Fibroblast of lung (primary cell): ENCODE results near the gene TATDN3. TPM values are rescaled to one million over a fixed set of nuclear protein-coding genes. Genes with fewer than 3 reads are reported as not detected.

ENCODE experiments used
- DNase-seq, 2 donors: peaks; one replicate each; pipeline versions ENCODE4 v3.0.0 to v3.0.0-alpha.2; 2010; ENCODE audit warnings: low read depth in 2 of 2
- H2AFZ ChIP-seq: 2 replicates; pipeline ENCODE4 v1.5.1; 2012; ENCODE audit warnings: low read length, control low read depth, inconsistent platforms
- H3K27ac ChIP-seq: 2 replicates; pipeline ENCODE4 v1.5.1; 2011; ENCODE audit warnings: low read length, control low read depth; ENCODE audit not compliant: insufficient read depth
- H3K27me3 ChIP-seq: 2 replicates; pipeline ENCODE4 v1.5.1; 2011; ENCODE audit warnings: mild to moderate bottlenecking, low read length; ENCODE audit not compliant: control insufficient read depth, insufficient read depth
- H3K36me3 ChIP-seq: 2 replicates; pipeline ENCODE4 v1.5.1; 2011; ENCODE audit warnings: low read length; ENCODE audit not compliant: control insufficient read depth, insufficient read depth
- H3K4me1 ChIP-seq: 2 replicates; pipeline ENCODE4 v1.5.1; 2011; ENCODE audit warnings: low read length; ENCODE audit not compliant: control insufficient read depth, insufficient read depth; ENCODE audit errors: extremely low read depth
- H3K4me2 ChIP-seq: 2 replicates; pipeline ENCODE4 v1.5.1; 2011; ENCODE audit warnings: low read length, control low read depth; ENCODE audit not compliant: insufficient read depth; ENCODE audit errors: extremely low read depth
- H3K4me3 ChIP-seq, 4 experiments: fragments of 200-600 bp in 1 of 4; sonication (generic) in 1 of 4; replicated peaks in 1 of 4; 2 replicates each; pipeline ENCODE4 v1.5.1; 2011 to 2016; ENCODE audit warnings: low read length in 4 of 4, low read depth in 3 of 4, mild to moderate bottlenecking in 3 of 4, control low read depth in 2 of 4, inconsistent platforms in 1 of 4, mixed read lengths in 1 of 4; ENCODE audit not compliant: insufficient read depth in 1 of 4; ENCODE audit errors: control extremely low read depth in 1 of 4
- H3K79me2 ChIP-seq: 2 replicates; pipeline ENCODE4 v1.5.1; 2012; ENCODE audit warnings: mild to moderate bottlenecking, low read length, inconsistent platforms; ENCODE audit not compliant: control insufficient read depth, insufficient read depth
- H3K9ac ChIP-seq: 2 replicates; pipeline ENCODE4 v1.5.1; 2011; ENCODE audit warnings: mild to moderate bottlenecking, low read length, control low read depth; ENCODE audit not compliant: insufficient read depth
- H3K9me3 ChIP-seq: 2 replicates; pipeline ENCODE4 v1.5.1; 2012; ENCODE audit warnings: low read depth, low read length; ENCODE audit not compliant: control insufficient read depth, insufficient read depth
- H4K20me1 ChIP-seq: 2 replicates; pipeline ENCODE4 v1.5.1; 2011; ENCODE audit warnings: low read length; ENCODE audit not compliant: control insufficient read depth, insufficient read depth; ENCODE audit errors: extremely low read depth
- EZH2 ChIP-seq: IDR thresholded peaks from 2 replicates; pipeline ENCODE4 v1.5.1; 2012; ENCODE audit warnings: low read length, control low read depth, mild to moderate bottlenecking; ENCODE audit errors: missing control alignments
- polyA minus RNA-seq: library from RNA; depleted of rRNA, polyadenylated mRNA; stranded (reverse); fragments of >200 nt; gene quantifications from 2 replicates; pipeline ENCODE4 v1.2.3, GENCODE V29; 2011; ENCODE audit warnings: low replicate concordance
- polyA plus RNA-seq, 2 donors: library from polyadenylated mRNA; depleted of rRNA in 1 of 2; stranded (reverse) in 1 of 2; unstranded in 1 of 2; fragments of >200 nt; gene quantifications; 2 replicates each; pipeline ENCODE4 v1.2.1, GENCODE V29; 2011 to 2012; ENCODE audit warnings: missing spikeins in 1 of 2
- total RNA-seq: library from RNA; depleted of rRNA; stranded (reverse); fragments of >200 nt; gene quantifications from 2 replicates; pipeline ENCODE4 v1.2.1, GENCODE V29; 2014
- TF ChIP-seq, protein P1 (sequence below), 2 donors: IDR thresholded peaks in 1 of 2; conservative IDR thresholded peaks in 1 of 2; 1 replicate in 1 of 2; 2 replicates in 1 of 2; pipeline ENCODE4 v1.5.1; 2011 to 2012; ENCODE audit warnings: low read length in 2 of 2, control low read depth in 1 of 2, inconsistent platforms in 1 of 2, low read depth in 1 of 2, mild to moderate bottlenecking in 1 of 2

The TATDN3 gene, protein sequence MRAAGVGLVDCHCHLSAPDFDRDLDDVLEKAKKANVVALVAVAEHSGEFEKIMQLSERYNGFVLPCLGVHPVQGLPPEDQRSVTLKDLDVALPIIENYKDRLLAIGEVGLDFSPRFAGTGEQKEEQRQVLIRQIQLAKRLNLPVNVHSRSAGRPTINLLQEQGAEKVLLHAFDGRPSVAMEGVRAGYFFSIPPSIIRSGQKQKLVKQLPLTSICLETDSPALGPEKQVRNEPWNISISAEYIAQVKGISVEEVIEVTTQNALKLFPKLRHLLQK
- total RNA-seq = 15.4 and 22.5 TPM in 2 replicates
- polyA plus RNA-seq = 13.5 and 17.6 TPM in 2 replicates
- 11.0 and 13.5 TPM in 2 replicates for polyA plus RNA-seq (2012)
- polyA minus RNA-seq = 2.8 and 3.5 TPM in 2 replicates

- H3K27me3 ChIP-seq = no peaks in the 10 kb centered on the region
- H3K36me3 ChIP-seq = no peaks in the 10 kb centered on the region
- H3K4me2 ChIP-seq = peak within 1 kb of the TSS; percentile 96
- H3K79me2 ChIP-seq = peaks cover 7% of the 10 kb centered on the region
- peak within 1 kb of the TSS; percentile 89 for H3K9ac ChIP-seq
- no peaks in the 10 kb centered on the region for H3K9me3 ChIP-seq
- H4K20me1 ChIP-seq = no peaks in the 10 kb centered on the region
- peak within 1 kb of the TSS; percentile 72 to 100 (median 98) for H3K4me3 ChIP-seq
- peaks cover 6% of the 10 kb centered on the region for H3K4me1 ChIP-seq
- H2AFZ ChIP-seq = peak within 1 kb of the TSS; percentile 97
- TF ChIP-seq, protein P1, sequence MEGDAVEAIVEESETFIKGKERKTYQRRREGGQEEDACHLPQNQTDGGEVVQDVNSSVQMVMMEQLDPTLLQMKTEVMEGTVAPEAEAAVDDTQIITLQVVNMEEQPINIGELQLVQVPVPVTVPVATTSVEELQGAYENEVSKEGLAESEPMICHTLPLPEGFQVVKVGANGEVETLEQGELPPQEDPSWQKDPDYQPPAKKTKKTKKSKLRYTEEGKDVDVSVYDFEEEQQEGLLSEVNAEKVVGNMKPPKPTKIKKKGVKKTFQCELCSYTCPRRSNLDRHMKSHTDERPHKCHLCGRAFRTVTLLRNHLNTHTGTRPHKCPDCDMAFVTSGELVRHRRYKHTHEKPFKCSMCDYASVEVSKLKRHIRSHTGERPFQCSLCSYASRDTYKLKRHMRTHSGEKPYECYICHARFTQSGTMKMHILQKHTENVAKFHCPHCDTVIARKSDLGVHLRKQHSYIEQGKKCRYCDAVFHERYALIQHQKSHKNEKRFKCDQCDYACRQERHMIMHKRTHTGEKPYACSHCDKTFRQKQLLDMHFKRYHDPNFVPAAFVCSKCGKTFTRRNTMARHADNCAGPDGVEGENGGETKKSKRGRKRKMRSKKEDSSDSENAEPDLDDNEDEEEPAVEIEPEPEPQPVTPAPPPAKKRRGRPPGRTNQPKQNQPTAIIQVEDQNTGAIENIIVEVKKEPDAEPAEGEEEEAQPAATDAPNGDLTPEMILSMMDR (conservative IDR thresholded peaks at IDR 0.05 in 1 of 2, IDR thresholded peaks at IDR 0.05 in 1 of 2; ENCODE audit: low read depth in 1 of 2, low read length in 2 of 2) = no peak
- no peak for TF ChIP-seq EZH2
- peak within 1 kb of the TSS; percentile 93 for H3K27ac ChIP-seq
- peak; percentile 92 to 93 for DNase-seq
These were observed at the start of gene TATDN3, which contains the start of gene NSL1 for GRCh38 chr1:212791676-212792395. TATDN3 (plus strand) TSS chr1:212791894; CDS start chr1:212791922, 28 bp downstream. NSL1 (minus strand) TSS chr1:212791777; CDS start chr1:212791763, 14 bp downstream.

DNA sequence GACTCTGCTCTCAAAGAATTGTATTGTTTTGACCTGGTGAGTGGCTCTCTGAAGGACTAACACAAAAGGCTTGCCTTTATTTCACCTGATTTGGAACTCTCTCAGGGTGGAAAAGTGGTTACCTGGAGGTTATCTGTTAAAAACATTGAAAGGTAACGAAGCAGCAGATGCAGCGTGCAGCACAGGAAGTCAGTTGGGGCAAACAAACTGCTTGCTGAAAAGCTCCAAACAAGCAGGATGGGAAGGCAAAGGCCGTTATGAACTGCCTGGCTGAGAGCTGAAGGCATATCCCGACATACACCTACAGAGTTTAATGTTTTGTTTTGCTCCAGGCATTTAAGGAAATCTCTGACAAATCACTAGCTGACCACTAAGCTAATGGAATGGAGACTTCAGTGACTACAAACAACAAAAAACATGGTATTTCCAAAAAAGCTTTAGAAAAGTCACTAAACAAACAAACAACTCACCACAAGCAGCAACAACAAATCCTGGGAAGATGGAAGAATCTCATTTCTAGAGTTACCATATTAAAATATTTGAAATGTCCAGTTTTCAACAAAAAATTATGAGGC, 47.7 kb upstream of the TATDN3 start:
- Histone ChIP-seq H3K36me3 (no peaks in the 10 kb centered on the region), H3K4me1 (no peaks in the 10 kb centered on the region), H3K27me3 (no peaks in the 10 kb centered on the region), H3K27ac (no peak overlapping the region), H4K20me1 (no peaks in the 10 kb centered on the region), H3K4me2 (no peak overlapping the region), H3K9ac (no peak overlapping the region), H3K4me3 (no peak overlapping the region), H3K9me3 (no peaks in the 10 kb centered on the region), H2AFZ (no peak overlapping the region), H3K79me2 (no peaks in the 10 kb centered on the region)
- no peak for DNase-seq
- TF ChIP-seq, protein P1 (conservative IDR thresholded peaks at IDR 0.05 in 1 of 2, IDR thresholded peaks at IDR 0.05 in 1 of 2; ENCODE audit: low read depth in 1 of 2, low read length in 2 of 2) = no peak
- TF ChIP-seq EZH2 = no peak

DNA sequence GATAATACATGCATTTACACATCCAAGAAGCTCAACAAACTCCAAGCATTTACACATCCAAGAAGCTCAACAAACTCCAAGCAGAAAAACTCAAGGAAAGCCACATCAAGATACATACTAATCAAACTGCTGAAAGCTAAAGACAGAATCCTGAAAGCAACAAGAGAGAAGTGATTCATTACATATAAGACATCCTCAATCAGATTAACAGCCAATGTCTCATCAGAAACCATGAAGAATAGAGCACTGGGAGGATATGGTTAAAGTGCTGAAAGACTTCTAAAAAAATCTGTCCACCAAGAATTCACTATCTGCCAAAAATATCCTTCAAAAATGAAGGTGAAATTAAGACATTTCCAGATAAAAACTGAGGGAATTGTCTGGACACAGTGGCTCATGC, 46.4 kb upstream of the TATDN3 start:
- Histone ChIP-seq H3K27ac (no peak overlapping the region), H3K9me3 (no peaks in the 10 kb centered on the region), H3K4me3 (no peak overlapping the region), H4K20me1 (no peaks in the 10 kb centered on the region), H2AFZ (no peak overlapping the region), H3K79me2 (no peaks in the 10 kb centered on the region), H3K9ac (no peak overlapping the region), H3K36me3 (no peaks in the 10 kb centered on the region), H3K27me3 (no peaks in the 10 kb centered on the region), H3K4me2 (no peak overlapping the region), H3K4me1 (peaks cover 3% of the 10 kb centered on the region)
- TF ChIP-seq, protein P1 (conservative IDR thresholded peaks at IDR 0.05 in 1 of 2, IDR thresholded peaks at IDR 0.05 in 1 of 2; ENCODE audit: low read depth in 1 of 2, low read length in 2 of 2) = no peak
- no peak for TF ChIP-seq EZH2
- no peak for DNase-seq
